ENCODE results near the gene STX16.
A peak's percentile ranks its signal among the peaks of the same experiment; 100 is the strongest.

The STX16 gene

GRCh38 chr20:58619077-58619863 is 31.8 kb upstream of the STX16 start:
- DNase-seq: no peak

- no peak for DNase-seq
Observed at GRCh38 chr20:58619864-58620431, 31.1 kb upstream of the STX16 start.

- no peak for DNase-seq
Observed at GRCh38 chr20:58621906-58622548, 29.1 kb upstream of the STX16 start.

- no peak for DNase-seq
Observed at GRCh38 chr20:58622671-58623578, 28.2 kb upstream of the STX16 start.

GRCh38 chr20:58623579-58624473 is 27.3 kb upstream of the STX16 start:
- DNase-seq: no peak

- DNase-seq: no peak
Observed at GRCh38 chr20:58624687-58625086, 26.4 kb upstream of the STX16 start.

GRCh38 chr20:58625585-58625984 is 25.5 kb upstream of the STX16 start:
- DNase-seq: no peak

- DNase-seq: no peak
Observed at GRCh38 chr20:58626051-58626450, 25.0 kb upstream of the STX16 start.

- no peak for DNase-seq
Observed at GRCh38 chr20:58627212-58628072, 23.6 kb upstream of the STX16 start.

GRCh38 chr20:58628491-58629214 is 22.4 kb upstream of the STX16 start:
- no peak for DNase-seq

- no peak for DNase-seq
Observed at GRCh38 chr20:58629215-58629580, 21.9 kb upstream of the STX16 start.

GRCh38 chr20:58630063-58630462 is 21.0 kb upstream of the STX16 start:
- DNase-seq: no peak

GRCh38 chr20:58633161-58634053 is 17.7 kb upstream of the STX16 start:
- no peak for DNase-seq

- DNase-seq: no peak
Observed at GRCh38 chr20:58634059-58634458, 17.0 kb upstream of the STX16 start.

- DNase-seq: peak; percentile 37 to 61 (median 58)
Observed at GRCh38 chr20:58634521-58635278, 16.4 kb upstream of the STX16 start.

GRCh38 chr20:58635279-58635665 is 15.8 kb upstream of the STX16 start:
- DNase-seq: no peak

- DNase-seq: no peak
Observed at GRCh38 chr20:58636396-58636982, 14.6 kb upstream of the STX16 start.

GRCh38 chr20:58636983-58637421 is 14.1 kb upstream of the STX16 start:
- no peak for DNase-seq
